GM12872 (cell line): ENCODE results near the gene NUDT17.

Source experiments
- TF ChIP-seq, protein P1 (sequence below): IDR thresholded peaks from 3 replicates; pipeline ENCODE4 v1.5.1; 2011; ENCODE audit warnings: low read depth, mild to moderate bottlenecking, low read length, moderate library complexity; ENCODE audit not compliant: insufficient read depth

The NUDT17 gene

DNA sequence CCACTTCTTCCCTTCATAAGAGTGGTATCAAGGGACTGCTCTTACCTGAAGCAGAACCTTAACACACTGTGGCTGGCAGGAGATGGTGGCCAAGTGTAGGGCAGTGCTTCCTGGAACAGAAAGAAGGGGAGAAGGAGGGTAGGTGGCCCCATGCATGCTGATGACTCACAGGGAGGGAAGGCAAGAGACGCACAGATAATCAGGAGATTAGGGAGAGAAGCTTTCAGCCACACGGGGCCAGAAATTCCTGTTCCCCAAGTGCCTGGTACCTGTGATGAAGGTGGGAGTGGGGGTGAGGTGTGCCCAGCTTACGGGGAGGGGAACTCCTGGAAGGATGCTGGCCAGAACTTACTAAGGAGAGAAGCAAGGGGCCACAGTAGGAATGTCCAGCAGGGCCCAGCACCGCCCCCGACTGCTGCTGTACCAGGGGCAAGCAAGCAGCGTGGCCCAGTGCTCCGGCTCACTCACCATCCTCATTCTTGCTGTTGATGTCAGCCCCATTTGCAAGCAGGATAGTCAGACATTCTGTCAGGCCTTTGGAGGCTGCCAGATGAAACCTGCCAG, 32.6 kb downstream of the NUDT17 start:
- TF ChIP-seq, protein P1, sequence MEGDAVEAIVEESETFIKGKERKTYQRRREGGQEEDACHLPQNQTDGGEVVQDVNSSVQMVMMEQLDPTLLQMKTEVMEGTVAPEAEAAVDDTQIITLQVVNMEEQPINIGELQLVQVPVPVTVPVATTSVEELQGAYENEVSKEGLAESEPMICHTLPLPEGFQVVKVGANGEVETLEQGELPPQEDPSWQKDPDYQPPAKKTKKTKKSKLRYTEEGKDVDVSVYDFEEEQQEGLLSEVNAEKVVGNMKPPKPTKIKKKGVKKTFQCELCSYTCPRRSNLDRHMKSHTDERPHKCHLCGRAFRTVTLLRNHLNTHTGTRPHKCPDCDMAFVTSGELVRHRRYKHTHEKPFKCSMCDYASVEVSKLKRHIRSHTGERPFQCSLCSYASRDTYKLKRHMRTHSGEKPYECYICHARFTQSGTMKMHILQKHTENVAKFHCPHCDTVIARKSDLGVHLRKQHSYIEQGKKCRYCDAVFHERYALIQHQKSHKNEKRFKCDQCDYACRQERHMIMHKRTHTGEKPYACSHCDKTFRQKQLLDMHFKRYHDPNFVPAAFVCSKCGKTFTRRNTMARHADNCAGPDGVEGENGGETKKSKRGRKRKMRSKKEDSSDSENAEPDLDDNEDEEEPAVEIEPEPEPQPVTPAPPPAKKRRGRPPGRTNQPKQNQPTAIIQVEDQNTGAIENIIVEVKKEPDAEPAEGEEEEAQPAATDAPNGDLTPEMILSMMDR, result no peak

- TF ChIP-seq, protein P1, result no peak
Observed at GRCh38 chr1:145878724-145879123, 33.3 kb downstream of the NUDT17 start.

GRCh38 chr1:145879775-145880174, 34.3 kb downstream of the NUDT17 start:
- TF ChIP-seq, protein P1, result no peak

- TF ChIP-seq, protein P1, result no peak
Observed at GRCh38 chr1:145884675-145885074, 39.2 kb downstream of the NUDT17 start.

DNA sequence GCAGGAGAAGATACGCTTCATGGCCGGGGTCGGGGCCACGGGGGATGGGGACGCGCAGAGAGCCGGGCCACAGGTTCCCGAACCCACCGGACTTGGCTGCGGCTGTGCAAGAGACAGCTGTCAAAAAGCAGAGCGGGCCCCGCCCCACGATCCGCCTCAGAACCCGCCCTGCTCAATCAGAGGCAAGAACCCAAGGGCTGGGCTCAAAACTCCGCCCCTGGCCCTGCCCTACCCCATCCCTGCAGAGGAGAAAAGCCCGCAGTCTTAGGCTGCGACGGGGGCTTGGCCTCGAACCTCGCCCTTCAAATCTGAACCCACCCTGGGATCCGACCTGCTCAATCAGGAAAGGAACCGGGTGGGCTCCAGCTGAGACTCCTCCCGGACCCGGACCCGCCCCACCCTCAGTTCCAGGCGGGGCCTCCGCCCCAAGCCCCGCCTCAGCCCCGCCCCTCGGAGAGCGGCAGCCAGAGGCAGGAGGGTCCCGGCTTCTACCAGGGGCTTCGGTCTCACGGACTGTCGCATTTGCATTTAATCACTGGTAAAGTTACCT, 40.4 kb downstream of the NUDT17 start, which contains the start of gene ANKRD35:
ANKRD35 (minus strand) TSS at position 129 of the 550 bp plus-strand sequence; CDS start at position 21, 108 bp downstream.
- TF ChIP-seq, protein P1, result no peak

- TF ChIP-seq, protein P1, result no peak
Observed at GRCh38 chr1:145886390-145886789, 41.0 kb downstream of the NUDT17 start.

DNA sequence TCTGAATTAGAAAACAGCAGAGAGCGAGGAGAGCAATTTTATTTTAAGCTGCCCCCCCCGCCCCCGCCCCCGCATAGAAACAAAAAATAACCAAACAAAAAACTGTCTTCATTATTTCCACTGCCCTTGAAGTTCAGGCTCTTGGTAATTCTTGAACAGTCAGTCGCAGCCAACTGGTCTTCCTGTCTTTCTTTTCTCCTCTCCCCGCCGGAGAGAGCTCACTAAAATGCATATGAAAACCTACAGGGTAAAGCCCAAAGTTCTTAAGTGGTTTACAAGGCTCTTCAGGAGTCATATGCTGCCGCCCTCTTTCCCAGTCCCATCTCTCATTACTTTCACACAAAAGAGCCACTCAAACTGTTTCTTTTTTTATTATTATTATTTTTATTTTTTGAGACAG, 41.4 kb downstream of the NUDT17 start:
- TF ChIP-seq, protein P1, result no peak
